ENCODE data around the gene PCDHGB5.

GRCh38 chr5:141409598-141410306, 12.0 kb downstream of the PCDHGB5 start:
- no peak for TF ChIP-seq CTCF (IDR thresholded peaks at IDR 0.05 in 4 of 5, conservative IDR thresholded peaks at IDR 0.05 in 1 of 5)
- no peak for TF ChIP-seq POLR2A (IDR thresholded peaks at IDR 0.05)

Data from gastrocnemius medialis (tissue), 4 donors.